CMK (cell line): ENCODE data around the gene ACE.

Experiments used
- DNase-seq: peaks from one replicate; pipeline ENCODE4 v3.0.0-alpha.2; 2010; ENCODE audit warnings: low read depth

The ACE gene

DNA sequence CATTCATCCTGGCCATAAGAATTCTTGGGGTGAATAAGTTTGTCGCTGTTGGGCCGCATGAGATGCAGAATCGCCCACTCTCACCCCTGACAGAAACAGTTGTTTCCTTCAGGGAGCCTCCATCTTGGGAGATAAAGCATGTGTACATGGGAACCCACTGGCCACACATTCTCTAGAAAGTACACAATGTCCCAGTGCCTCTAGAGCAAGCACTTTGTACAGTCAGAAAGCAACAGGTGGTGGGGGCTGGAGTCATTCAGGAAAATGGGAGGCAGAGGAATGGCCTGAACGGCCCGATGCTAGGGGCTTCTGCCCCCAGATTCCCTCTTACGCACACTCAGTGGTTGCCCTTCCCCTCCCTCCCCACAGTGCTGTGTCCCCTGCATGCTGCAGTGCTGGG lies 16.1 kb downstream of the ACE start:
- DNase-seq = no peak

GRCh38 chr17:63493411-63493810 lies 16.6 kb downstream of the ACE start:
- no peak for DNase-seq

- DNase-seq = no peak
Observed at GRCh38 chr17:63494300-63494928, 17.6 kb downstream of the ACE start.

DNA sequence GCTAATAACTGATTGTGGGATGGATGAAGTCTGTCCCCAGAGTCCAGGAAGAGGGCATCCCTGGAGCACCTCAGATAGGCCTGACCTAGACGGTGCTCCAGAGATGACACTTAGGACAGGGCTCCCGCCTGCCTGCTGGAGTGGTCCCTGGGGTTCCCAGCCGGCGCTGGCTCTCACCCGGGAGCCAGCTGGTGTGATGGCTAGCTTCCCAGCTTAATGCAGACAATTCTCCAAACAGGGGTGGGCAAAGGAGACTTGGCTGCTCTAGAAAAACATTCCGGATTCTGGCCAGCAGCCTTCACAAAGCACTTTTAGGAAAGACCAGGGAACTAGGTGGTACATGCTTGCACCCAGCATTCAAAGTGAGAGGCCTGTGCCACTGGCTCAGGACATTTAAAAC lies 18.6 kb downstream of the ACE start:
- DNase-seq = no peak

- DNase-seq = no peak
Observed at GRCh38 chr17:63496177-63496576, 19.3 kb downstream of the ACE start.

- DNase-seq = no peak
Observed at GRCh38 chr17:63496663-63497400, 20.0 kb downstream of the ACE start.

DNA sequence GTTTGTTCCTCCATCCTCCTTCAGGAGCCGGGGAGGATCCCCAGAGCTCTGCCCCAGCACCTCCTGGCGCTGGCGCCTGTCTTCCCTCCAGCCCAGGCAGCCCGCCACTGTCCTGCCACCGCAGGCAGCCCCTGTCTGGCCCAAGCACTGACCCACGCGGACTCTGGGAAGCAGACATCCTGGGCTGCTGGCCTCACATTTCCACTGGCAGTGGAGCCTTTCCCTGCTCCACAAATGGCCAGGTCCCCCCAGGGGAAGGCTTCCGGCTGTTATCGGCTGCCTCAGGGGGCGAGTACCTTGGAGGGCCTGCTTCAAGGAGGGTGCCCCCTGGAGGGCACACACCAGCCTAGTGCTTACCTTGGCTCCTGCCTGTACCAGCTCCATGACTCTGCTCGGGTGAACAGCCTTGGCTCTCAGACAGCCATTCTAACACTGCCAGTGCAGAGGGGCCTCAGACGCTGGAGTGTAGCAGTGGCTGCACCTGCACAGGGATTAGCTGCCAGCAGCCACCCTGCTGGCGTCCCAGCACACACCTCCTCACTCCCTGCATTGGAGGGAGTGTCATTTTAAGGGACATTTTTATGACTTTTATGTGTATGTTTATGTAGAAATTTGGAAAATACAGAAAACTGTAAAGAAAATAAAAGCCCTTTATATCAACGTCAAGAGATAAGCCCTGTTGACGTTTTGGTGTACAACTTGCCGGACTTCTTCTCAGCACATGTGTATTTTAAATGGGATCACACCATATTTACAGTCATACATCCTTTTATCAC lies 21.0 kb downstream of the ACE start:
- no peak for DNase-seq

- no peak for DNase-seq
Observed at GRCh38 chr17:63498626-63499195, 21.9 kb downstream of the ACE start.

DNA sequence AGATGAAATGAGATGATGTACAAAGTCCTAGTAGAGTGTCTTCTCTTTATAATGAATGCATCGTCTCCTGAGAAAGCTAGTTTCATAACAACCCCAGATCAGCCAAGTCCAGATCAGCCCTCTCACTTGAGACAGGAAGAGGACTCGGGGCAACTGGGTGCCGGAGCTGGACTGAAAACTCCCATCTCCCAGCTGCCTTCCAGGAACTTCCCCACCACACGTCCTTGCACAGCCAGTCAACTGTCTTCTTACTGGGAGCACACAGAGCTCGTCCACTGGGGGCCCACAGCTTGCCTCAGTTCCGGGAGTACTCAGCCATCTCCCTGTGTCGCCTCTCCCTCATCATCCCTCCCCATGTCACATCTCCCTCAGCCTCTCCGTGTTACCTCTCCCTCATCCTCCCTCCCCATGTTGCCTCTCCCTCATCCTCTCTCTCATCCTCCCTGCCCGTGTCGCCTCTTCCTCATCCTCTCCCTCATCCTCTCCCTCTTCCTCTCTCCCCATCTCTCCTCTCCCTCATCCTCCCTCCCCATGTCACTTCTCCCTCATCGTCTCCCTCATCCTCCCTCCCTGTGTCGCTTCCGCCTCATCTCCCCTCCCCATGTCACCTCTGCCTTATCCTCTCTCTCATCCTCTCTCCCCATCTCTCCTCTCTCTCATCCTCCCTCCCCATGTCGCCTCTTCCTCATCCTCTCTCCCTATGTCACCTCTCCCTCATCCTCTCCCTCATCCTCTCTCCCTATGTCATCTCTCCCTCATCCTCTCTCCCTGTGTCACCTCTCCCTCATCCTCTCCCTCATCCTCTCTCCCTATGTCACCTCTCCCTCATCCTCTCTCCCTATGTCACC lies 23.9 kb downstream of the ACE start:
- no peak for DNase-seq

GRCh38 chr17:63503341-63503705 lies 26.5 kb downstream of the ACE start:
- no peak for DNase-seq

- DNase-seq = no peak
Observed at GRCh38 chr17:63504261-63504660, 27.4 kb downstream of the ACE start.

DNA sequence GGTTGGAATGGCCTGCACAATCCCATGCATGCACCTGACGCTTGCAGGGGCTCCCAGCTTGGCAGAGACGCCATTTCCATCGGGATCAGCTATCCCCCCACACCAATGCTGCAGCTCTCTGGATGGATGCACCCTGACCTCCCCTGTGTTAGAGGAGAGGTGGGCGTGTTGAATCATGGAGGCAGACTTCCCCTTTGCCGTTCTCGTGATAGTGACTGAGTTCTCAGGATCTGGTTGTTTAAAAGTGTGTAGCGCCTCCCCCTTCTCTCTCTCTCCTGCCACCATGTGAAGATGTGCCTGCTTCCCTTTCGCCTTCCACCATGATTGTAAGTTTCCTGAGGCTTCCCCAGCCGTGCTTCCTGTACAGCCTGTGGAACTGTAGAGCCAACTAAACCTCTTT lies 28.5 kb downstream of the ACE start:
- DNase-seq = no peak

DNA sequence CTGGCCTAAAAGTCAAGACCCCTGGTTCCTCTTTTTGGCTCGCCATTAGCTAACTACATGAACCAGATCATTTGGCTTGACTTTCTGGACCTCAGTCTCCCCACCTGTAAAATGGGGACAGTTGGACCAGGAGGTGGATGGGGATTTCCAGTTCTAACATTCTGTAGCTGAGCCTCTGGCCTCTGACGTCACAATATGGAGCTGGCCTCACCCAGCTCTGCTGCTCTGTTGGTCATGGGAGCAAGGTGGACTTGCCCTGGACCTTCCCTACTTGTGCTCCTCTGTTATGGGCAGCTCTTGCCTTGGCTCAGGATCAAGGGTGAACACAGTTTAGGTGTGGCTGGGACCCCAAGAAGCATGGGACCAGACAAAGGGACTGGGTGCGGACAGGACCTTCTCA lies 29.8 kb downstream of the ACE start:
- DNase-seq = no peak

DNA sequence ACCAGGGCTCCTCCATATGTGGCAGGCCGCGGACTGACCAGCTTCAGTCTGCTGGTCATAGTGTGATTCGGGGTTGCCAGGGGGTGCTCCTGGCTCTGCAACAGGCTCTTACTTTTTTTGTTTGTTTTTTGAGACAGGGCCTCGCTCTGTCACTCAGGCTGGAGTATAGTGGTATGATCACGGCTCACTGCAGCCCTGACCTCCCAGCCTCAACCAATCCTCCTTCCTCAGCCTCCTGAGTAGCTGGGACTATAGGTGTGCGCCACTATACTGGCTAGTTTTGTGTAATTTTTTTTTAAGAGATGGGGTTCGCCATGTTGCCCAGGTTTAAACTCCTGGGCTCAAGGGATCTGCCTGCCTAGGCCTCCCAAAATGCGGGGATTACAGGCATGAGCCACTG lies 34.5 kb downstream of the ACE start:
- DNase-seq = no peak

GRCh38 chr17:63512388-63512787 lies 35.5 kb downstream of the ACE start:
- DNase-seq = no peak

- no peak for DNase-seq
Observed at GRCh38 chr17:63512896-63513644, 36.2 kb downstream of the ACE start.

GRCh38 chr17:63514477-63514876 lies 37.6 kb downstream of the ACE start:
- DNase-seq = no peak

- DNase-seq = no peak
Observed at GRCh38 chr17:63514974-63515373, 38.1 kb downstream of the ACE start.

DNA sequence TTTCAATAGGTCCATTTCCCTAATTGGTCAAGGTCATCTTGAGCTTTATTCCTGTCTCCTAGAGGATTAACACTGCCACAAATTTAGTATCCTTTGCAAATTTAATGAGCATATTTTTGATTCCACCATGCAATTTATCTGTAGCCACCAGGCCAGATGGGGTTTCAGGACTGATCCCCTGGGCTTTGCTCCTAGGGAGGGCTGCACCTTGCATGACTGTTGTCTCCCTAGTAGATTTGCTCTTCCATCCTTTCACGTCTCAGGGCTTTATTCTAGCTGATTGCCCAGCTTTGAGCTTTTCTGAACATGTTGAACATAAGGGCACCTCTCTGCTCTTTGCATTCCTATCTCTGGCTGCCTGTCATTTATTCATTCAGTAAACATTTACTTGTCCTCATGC lies 38.6 kb downstream of the ACE start:
- no peak for DNase-seq

DNA sequence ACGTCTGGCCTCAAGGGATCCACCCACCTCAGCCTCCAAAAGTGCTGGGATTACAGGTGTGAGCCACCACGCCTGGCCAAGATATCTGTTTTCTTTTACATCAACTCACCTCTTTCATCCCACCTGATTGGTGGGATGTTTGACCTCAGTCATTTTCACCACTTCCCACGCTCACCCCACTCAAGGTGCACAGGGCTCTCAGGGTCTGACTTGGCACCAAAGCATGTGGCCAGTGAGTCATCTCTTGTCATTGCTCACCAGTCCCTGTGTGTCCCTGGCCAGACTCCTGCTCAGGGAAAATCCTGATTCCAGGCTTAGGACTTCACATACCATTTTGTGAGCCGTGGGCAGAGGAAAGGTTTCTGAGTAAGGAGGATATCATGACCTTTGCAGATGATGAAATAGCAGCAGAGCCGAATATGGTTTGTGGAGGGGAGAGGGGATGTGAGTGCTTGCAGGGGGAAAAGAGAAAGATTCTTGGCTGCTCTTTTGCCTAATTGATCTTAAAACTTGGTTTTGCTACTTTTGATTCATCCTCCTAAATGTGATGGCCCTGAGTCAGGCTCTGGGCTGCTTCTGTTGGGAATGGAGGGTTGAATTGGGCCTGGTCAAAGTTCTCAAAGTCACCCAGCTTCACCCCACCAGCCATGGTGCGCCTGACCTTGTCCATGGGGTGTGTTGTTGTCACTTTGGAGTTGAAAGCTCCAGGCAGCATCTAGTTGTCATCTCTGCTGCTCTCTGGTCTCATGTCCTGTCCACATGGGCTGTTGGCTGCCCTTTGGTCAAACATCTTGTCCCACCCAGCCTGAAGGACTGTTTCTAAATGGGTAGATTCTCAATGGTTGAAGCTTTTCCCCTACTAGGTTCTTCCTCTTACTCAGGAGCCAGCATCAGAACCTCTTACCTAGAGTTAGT lies 40.3 kb downstream of the ACE start:
- DNase-seq = no peak
